Stimulated activated CD4-positive, alpha-beta T cell treated with anti-CD3 and anti-CD28 coated beads, Interleukin-4, amount 100 ng/mL, for 48 hours (primary cell): ENCODE measurements around the gene ADGRL4.
"Not testable (repeated sequence)": the region's sequence is repeated elsewhere in the genome, so short reads cannot be mapped to it uniquely, and the experiment has no call there.

ENCODE experiments used
- DNase-seq, 2 donors: peaks; one replicate each; pipeline ENCODE4 v3.0.0-alpha.2; 2020; ENCODE audit warnings: low read depth in 2 of 2

The ADGRL4 gene

GRCh38 chr1:79006564-79006963, at the start of gene ADGRL4:
TSS of gene ADGRL4 (minus strand) at chr1:79006730. CDS start at chr1:79006654, 76 bp downstream.
- DNase-seq: no peak

GRCh38 chr1:79055856-79056255, 49.3 kb upstream of the ADGRL4 start:
- no peak for DNase-seq

GRCh38 chr1:79052829-79053449, 46.4 kb upstream of the ADGRL4 start:
- DNase-seq: no peak

GRCh38 chr1:79044974-79045650, 38.6 kb upstream of the ADGRL4 start:
- DNase-seq: no peak

- DNase-seq: no peak
Measured at GRCh38 chr1:79043506-79043905, 37.0 kb upstream of the ADGRL4 start.

- DNase-seq: no peak
Measured at GRCh38 chr1:79042539-79042938, 36.0 kb upstream of the ADGRL4 start.

- DNase-seq: no peak
Measured at GRCh38 chr1:79042117-79042516, 35.6 kb upstream of the ADGRL4 start.

GRCh38 chr1:79041666-79042065, 35.1 kb upstream of the ADGRL4 start:
- no peak for DNase-seq

- DNase-seq: no peak
Measured at GRCh38 chr1:79040424-79041082, 34.0 kb upstream of the ADGRL4 start.

- DNase-seq: no peak
Measured at GRCh38 chr1:79037085-79037484, 30.6 kb upstream of the ADGRL4 start.

- DNase-seq: no peak
Measured at GRCh38 chr1:79012500-79012899, 6.0 kb upstream of the ADGRL4 start.

GRCh38 chr1:79010589-79010988, 4.1 kb upstream of the ADGRL4 start:
- DNase-seq: no peak

GRCh38 chr1:79005945-79006344, 585 bp downstream of the ADGRL4 start:
- DNase-seq: no peak

- DNase-seq: no peak
Measured at GRCh38 chr1:79004916-79005315, 1.6 kb downstream of the ADGRL4 start.

- no peak for DNase-seq
Measured at GRCh38 chr1:78996791-78997190, 9.7 kb downstream of the ADGRL4 start.

- DNase-seq: no peak
Measured at GRCh38 chr1:78987042-78987441, 19.5 kb downstream of the ADGRL4 start.

GRCh38 chr1:78980511-78980910, 26.0 kb downstream of the ADGRL4 start:
- no peak for DNase-seq

- DNase-seq: no peak
Measured at GRCh38 chr1:78972723-78973122, 33.8 kb downstream of the ADGRL4 start.

- DNase-seq: not testable (repeated sequence)
Measured at GRCh38 chr1:78967091-78967490, 39.4 kb downstream of the ADGRL4 start.

GRCh38 chr1:78958711-78959110, 47.8 kb downstream of the ADGRL4 start:
- no peak for DNase-seq

- DNase-seq: no peak
Measured at GRCh38 chr1:78950826-78951225, 55.7 kb downstream of the ADGRL4 start.

GRCh38 chr1:78949227-78949626, 57.3 kb downstream of the ADGRL4 start:
- DNase-seq: no peak

GRCh38 chr1:78919150-78919549, 87.4 kb downstream of the ADGRL4 start:
- no peak for DNase-seq
